NCI-H2196 treated with DMSO at 0.1 percent for 48 hours (cell line): ENCODE data around the gene NLGN1.

ENCODE experiments used
- DNase-seq: peaks from one replicate; lab custom pipeline; 2025; ENCODE audit not compliant: unreplicated experiment; lab: John Stamatoyannopoulos, UW

The NLGN1 gene

DNA sequence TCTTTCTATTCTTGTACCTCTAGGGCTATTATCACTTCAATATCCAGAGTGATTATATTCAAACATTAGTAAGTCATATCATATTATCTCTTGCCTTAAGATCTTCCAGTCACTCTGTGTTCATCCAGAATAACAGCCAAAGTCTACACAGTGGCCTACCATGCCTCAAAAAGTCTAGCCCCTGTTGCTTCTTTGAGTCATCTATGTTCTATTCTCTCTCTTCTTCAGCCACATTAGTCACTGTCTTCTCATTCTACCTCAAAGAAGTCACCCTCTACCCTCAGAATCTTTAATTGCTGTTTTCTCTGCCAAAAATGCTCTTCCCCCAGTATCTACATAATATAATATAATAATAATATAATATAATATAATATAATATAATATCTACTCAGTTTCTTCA is 356.0 kb downstream of the NLGN1 start:
- DNase-seq = no peak

DNA sequence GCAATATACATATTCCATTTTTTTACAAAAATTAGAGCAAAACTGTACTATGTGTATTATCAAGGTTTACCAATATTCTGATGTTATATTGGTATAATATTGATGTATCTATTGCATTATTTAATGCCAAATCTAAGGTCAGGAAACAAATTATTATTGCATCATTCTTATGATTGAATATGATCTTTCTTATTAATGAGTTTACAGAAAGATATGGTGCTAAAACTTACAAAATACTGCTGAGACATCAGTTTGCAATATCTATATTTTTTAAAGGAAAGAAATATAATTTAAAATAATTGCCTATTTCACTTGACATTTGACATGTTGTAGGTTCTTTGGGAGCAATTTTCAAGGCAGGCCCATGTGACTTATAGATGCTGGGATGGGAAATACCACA is 357.6 kb downstream of the NLGN1 start:
- no peak for DNase-seq

DNA sequence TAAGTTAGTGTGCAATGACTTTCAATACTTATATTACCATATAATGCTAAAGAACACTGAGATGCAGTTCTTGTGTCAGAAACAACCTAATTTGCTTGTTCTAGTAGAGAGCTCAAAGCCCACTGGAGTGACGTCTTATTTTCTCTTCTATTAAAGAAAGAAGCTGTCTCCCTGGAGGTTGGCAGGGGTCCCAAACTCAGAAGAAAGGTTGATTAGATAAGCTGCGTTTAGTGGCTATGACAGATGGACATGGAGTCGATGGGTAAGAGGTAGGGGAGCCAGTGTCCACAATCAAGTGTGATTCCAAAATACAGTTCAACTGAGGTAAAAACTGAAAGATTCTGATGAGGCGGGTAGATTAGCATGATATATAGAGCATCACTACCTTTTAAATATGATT is 363.6 kb downstream of the NLGN1 start:
- DNase-seq = no peak

DNA sequence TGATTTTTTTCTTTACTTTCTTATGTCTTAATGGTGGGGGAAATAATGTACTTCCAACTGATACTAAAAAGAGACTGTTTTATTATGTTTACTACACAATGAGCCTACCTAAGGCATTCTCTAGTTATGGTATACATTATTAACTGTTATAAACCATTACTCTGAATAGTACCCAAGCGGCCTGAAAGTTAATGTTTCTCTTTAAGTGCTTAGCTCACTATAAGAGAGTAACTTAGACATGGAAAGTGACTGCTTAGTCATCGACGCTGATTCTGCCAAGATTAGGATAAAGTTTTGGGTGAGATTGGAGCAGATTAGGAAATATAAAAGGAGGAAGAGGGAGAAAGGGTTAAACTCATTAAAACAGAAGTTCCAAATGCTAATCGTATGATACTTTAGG is 365.0 kb downstream of the NLGN1 start:
- no peak for DNase-seq

DNA sequence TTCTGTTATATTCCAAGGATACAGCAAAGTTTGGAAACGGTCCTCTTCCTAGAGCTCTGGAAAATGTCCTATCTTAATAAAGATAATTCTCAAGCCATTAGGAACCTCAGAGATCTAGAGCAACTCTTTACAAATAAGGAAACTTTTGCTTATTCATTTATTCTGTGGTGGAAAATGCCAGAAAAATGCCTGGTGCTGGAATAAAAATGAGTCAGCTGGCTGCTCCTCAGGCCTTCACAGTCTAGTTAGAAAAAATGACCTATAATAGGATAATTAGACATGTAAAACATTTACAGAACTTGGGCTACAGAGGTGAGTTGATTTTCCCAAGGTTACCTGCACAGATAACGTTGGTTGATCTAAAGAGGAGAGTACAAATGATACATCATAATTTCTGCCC is 372.5 kb downstream of the NLGN1 start:
- no peak for DNase-seq

DNA sequence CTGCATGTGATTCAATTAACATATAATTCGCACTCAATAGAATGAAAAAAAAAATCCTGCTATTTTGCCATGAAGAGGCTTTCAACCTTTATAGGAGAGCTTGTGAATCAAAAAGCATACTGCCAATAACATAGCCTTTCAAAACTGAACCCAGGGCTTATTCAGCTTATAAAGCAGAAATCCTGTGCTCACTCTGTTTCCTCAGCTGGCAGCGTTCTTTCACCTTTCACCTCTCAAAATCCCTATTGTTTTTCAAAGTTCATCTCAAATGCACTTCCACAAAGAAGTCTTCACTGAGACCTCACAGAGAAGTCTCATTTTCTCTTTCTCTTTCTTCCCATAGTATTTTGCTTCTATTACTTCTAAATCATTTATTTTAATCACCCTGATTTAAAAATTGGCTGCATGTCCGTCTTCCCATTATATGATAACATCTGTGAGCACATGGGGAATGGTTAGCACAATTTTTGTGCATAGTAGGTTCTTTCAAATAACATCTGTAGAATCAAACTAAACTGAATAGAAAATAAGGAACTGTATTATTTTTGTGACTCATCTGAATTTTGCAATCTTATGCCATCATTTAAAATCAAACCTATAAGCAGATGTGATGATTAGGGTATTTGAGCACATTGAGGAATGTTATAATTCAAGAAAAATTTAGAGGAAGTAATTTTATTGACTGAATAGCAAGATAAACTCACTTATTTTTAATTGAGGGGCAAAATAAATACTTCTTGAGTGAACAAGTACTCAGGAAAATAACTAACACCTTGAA is 373.4 kb downstream of the NLGN1 start:
- DNase-seq = no peak

DNA sequence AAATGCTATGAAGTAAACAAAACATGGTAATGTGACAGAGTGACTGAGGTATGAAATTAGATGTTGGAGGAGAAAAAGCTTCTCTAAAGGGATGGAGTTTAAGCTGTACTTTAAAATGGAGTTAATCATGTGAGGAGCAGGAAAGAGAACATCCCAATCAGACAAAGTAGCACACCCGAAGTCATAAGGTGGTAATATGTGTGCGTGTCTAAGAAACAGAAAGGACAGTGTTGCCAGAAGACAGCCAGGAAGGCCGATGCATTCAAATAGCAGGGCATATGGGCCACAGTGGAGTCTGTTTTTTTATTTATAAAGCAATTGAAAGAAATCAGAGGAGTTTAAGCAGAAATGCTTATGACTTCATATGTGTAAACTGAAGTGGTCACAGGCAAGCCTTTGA is 376.3 kb downstream of the NLGN1 start:
- no peak for DNase-seq

DNA sequence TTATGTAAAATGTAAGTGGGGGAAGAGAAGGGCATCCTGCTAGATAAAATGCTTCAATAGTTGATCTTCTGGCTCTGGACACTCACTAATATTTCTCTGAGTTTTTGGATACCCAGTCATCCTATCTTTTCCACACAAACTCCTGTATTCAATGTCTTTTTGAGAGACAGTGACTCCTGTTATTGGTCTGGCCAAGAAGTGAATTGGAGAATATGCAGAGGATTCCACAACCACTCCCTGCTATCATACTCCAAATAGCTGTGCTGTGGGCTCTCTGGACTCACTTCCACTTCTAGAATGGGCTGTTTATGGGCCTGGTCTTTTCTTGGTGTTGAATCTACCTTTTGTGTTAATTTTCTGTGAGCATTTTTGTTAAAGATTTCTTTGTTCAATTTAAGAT is 376.8 kb downstream of the NLGN1 start:
- no peak for DNase-seq

DNA sequence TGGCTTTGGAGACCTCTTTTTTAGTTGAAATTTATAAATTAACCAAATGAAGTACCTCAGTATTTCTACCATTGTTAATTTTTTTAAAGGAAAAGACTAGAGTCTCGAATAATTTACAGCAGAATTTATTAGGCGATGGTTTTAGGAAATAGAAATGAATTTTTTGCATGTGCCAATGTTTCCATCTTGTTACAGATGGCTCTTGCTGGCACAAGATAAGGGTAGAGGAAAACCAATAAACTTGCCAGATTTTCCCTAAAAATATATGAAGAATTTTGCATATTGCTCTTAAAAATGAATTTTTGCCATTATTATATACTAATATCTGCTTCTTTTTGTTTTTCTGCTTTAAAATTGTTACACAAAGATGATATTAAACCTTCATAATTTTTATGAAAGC is 380.7 kb downstream of the NLGN1 start:
- no peak for DNase-seq

DNA sequence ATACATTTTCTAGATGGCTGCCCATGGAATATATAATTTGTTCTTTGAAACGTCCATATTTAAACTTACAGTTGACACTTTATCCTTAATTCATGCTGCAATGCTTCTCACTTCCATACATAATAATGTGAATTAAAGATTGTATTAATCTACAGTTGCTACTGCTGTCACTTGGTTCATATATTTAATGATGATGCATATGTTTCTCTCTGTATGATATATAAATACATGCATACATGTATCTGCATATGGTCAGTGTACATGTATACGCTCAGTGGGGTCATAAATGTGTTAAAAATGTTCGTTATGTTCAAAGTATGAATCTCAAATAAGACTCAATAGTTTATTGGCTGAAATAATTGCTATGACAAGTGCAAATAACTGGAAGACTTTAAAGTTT is 382.5 kb downstream of the NLGN1 start:
- no peak for DNase-seq

DNA sequence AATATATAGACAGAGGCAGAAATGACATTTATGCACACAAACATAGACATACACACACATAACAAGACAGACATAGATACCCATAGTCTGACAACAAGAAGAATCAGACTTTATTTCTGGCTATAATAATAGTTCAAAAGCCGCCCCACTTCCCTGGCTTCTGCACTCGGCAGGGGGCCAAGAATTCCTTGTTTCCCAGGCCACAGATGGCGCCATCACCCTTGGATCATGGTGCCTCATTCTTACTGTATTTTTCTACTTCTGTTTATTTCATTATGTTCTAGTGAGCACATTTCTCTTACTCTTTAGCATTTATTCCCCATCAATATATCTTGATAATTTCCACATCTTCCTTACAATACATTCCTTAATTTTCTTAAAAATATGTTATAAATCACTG is 387.5 kb downstream of the NLGN1 start:
- no peak for DNase-seq

DNA sequence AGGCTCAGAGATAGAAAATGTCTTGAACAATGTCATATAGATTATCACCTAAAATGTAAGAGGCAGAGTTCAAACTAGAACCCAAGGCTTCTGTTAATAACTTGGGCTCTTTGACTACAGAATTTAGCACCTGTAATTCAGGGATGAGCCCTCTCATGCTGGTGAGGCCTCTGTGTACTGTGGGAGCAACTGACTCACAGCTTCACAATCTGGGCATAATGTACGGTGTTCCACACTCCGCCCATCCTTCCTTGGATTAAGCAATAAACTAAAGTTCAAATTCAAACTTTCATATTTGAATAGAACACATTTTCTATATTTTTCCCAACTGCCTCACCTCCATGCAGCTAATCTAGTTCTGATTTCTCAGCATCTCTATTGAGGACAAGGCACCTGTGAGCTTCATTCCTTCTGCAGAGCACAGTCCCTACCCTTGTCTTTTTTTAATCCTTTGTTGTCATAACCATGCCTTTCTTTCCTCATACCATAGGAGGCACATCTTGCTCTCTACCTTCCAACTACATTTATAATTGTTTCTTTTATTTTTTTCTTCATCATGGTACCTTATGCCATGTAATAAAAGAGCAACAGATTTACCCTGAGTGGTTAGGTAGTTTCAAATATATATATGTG is 392.1 kb downstream of the NLGN1 start:
- DNase-seq = no peak

DNA sequence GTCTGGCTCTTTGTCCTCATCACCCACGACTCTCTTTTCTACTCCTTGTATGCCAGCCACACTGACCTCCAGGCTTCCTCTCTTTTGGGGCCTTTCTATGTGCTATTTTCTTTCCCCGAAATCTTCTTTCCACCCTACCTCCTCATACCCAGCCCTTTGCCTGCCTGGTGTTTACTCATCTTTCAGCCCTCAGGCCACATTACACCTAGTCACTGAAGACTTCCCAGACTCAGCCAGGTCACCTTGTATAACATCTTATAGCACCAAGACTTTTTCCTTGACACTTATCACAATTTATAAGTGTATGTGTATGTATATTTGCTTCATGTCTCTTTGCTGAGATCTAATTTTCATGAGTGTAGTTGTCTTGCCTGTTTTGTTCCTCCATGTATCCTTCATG is 396.4 kb downstream of the NLGN1 start:
- DNase-seq = no peak

DNA sequence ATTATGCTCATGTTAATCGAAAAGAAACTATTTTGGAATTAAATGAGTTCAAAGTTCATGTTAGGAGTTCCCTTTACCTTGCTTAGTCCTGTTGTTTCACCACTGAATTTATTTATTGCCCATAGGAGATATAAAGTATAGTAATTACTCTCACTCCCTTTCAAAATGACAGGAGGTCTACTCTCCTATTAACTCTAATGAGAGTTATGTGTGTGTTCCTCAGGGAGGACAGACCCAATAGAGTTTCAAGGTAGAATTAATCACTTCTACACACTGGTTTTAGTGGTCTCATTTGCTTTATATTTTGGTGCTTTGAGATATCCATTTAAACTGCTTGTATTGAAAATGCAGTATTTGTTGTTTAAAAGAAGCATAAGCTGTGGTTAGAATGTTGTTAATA is 398.9 kb downstream of the NLGN1 start:
- DNase-seq = no peak

DNA sequence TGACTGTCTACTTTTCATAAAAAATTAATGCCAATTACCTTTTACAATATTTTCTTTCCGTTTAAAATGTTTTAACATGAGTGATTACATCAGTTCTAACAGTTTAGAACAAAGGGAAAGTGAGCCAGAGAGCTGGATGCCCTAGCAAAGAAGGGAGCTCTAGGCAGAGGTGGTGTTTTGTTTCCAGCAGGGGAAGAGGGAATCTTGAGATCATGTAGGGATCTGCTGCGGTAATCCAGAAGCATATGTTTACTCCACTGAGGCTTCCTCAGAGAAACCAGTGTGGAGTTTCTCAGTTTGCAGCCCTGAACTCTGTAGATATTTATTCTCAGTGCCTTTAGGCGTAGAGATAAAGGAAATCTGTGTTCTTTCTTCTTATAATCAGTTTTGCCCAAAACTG is 399.3 kb downstream of the NLGN1 start:
- no peak for DNase-seq

DNA sequence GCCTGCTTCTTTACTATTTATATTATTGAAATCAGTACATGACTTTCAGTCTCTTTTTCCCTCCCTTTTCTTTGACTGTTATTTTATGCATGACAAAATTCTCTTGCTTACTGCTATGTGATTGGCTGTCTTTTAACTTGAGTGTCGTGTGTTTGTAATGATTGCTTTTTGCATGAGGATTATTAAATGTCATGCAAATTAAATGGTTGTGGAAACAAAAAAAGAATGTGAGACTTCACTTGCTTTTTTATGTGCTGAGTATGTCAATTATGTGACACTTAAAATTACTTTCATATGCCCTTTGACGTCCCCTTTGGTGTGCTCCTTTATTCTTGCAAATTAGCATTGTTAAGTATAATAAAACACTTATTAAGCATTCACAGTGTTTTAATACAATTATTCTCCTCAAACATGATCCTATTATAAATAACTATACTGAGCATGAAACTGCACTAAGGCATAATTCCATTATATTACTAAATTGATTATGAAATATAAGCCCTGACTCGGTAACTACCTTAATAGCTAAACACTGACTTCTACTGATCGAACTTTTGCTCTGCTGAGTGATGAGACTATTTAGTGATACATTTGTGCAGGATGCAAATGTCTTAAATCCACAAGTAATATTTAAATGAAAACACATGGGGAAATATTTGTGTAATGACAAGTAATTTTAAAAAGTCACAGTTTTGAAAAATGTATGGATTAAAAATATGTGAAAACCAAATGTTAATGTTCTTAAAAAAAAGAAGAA is 401.7 kb downstream of the NLGN1 start:
- DNase-seq = no peak

DNA sequence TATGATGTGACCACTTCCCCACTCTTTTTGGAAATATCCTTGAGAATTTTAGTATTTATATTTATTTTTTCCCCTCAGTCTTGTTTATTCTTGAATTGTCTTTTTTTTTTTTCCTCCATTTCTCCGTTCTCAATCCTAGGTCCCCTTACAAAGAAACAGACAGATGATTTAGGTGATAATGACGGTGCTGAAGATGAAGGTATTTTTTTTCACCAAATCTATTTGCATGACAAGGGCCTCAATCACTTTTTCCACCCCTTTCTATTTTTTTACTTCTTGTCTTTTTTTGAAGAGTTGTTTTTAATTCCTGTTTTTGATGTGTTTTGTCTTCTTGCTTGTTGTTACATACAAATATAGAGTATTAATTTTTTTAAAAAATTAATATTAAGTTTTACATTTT is 402.6 kb downstream of the NLGN1 start:
- DNase-seq = no peak

DNA sequence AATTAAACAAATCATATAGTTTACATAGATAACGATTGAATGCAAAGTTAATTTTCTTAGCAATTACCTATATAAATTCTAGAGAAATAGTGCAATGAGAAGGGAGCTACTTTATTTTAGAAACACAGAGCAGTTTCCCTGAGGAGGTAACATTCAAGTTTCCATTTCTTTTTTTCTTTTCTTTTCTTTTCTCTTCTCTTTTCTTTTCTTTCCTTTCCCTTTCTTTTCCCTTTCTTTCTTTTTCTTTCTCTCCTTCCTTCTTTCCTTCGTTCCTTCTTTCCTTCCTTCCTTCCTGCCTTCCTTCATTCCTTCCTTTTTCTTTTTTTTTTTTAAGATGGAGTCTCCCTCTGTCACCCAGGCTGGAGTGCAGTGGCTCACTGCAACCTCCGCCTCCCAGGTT is 417.3 kb downstream of the NLGN1 start:
- DNase-seq = no peak

DNA sequence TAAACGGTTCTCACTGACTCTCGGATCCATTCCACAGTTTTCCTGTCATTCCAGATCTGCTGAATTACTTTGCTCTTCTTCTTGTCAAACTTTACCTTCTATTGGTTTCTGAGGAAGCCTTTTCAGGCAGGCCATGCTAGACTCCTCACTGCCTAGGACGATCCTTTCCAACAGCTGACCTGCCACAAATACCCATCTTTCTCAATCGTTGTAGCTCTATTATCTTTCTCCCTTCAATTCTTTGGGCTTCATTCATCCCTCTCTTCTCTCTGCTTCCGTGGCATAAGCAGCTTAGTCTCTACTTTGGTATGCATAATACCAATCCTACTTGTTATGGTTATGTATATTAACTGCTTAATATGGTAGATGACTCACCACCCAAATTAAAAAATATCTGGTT is 421.8 kb downstream of the NLGN1 start:
- DNase-seq = no peak

DNA sequence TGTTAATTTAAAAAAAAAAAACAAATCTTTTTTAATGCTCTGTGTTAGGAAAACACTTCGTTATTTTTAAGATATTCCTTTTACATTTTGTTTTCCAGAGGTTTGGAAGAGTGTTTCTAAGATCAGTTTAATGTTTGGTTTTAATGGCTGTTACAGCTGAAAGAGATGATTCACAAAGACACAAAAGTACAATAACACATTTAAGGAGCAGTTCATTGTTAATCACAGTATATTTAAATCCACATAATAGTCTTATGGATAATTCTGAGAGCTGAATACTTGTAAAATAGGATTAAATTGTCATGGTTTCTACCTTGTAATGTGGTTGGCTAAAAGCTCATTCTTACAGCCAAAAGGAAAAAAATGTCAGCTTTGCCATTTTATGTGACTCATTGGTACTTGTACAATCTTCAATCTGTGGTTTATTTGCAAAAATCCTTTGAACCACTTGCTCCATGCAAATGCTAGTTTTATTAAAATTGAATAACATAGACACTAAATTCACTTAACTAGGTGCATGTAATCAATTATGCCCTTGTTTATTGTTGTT is 426.4 kb downstream of the NLGN1 start:
- no peak for DNase-seq

DNA sequence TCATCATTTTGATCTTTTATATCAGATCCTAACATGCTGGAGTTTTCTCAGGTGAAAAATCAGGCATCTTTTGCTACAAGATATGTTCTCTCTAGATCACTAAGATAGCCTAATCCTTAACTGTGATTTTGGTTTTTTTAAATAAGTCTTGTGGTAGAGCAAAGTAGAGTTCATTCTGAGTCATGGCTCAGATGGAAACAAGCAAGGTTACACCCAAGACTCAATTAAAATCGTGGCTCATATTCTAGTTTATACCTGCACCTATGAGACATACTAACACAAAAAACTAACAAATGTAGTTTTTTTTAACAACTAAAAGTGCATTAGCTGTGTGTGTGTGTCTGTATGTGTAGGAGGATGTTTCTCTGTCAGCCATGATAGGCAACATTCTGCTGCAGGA is 428.2 kb downstream of the NLGN1 start:
- DNase-seq = no peak

DNA sequence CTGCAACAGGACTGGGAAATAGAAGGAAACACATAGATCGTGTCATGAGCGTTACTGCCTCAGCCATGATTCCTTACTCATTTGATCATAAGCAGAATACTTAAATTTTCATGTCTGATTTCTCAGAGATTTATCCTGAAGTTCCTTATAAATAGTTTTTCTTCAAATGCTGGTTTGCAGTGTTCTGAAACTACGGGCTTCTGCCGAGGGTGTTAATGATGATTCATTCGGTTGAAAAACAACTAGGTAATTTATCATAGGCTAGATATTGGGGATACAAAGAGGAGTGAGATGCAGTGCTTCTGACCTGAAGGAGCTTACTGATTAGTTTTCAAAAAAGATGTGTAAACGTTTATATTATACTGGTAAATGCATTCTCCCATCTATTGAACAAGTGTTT is 428.9 kb downstream of the NLGN1 start:
- DNase-seq = no peak
